PFSK-1 (cell line): Measurements from ENCODE around the gene EMC1. TPM values are rescaled to one million over a fixed set of nuclear protein-coding genes. Genes with fewer than 3 reads are reported as not detected.
"Not testable (repeated sequence)": the region's sequence is repeated elsewhere in the genome, so short reads cannot be mapped to it uniquely, and the experiment has no call there.

Source experiments
- FOXP2 ChIP-seq: optimal IDR thresholded peaks from 2 replicates; pipeline ENCODE3; 2011; ENCODE audit warnings: borderline replicate concordance, control low read depth, inconsistent platforms; ENCODE audit not compliant: insufficient read depth; ENCODE audit errors: extremely low read length, extremely low read depth
- POLR2AphosphoS5 ChIP-seq: IDR thresholded peaks from 2 replicates; pipeline ENCODE4 v1.6.1; 2012; ENCODE audit warnings: low read depth, mild to moderate bottlenecking, control low read depth, low read length, moderate library complexity
- REST ChIP-seq, 2 experiments: IDR thresholded peaks; 2 replicates each; pipeline versions ENCODE4 v1.6.1 to v1.8.0; 2011 to 2012; ENCODE audit warnings: low read depth in 2 of 2, low read length in 2 of 2, control low read depth in 1 of 2, inconsistent platforms in 1 of 2, mild to moderate bottlenecking in 1 of 2, moderate library complexity in 1 of 2; ENCODE audit not compliant: insufficient read depth in 1 of 2
- SIN3A ChIP-seq: IDR thresholded peaks from 2 replicates; pipeline ENCODE4 v1.6.1; 2012; ENCODE audit warnings: mild to moderate bottlenecking, low read length, moderate library complexity, borderline replicate concordance; ENCODE audit not compliant: insufficient read depth
- TAF1 ChIP-seq: IDR thresholded peaks from 2 replicates; pipeline ENCODE4 v1.6.1; 2012; ENCODE audit warnings: low read length, control low read depth, borderline replicate concordance; ENCODE audit not compliant: insufficient read depth
- polyA plus RNA-seq: library from polyadenylated mRNA; unstranded; fragments of >200 nt; gene quantifications from one replicate; pipeline ENCODE4 v1.2.1, GENCODE V29; 2012; ENCODE audit warnings: low read depth, missing spikeins; ENCODE audit not compliant: insufficient read length

Gene EMC1
- polyA plus RNA-seq = 69.1 TPM

- no peak for TF ChIP-seq TAF1
- peak; percentile 49; the same call in 1 of the 2 replicates for TF ChIP-seq SIN3A
- peak; percentile 73 for TF ChIP-seq FOXP2
- TF ChIP-seq POLR2AphosphoS5 = peak; percentile 78
- 0 out of 4 replicates have a peak, but pooled peaks of 1 of the 2 experiments have one; percentile 5 for TF ChIP-seq REST (IDR thresholded peaks at IDR 0.05; ENCODE audit: insufficient read depth in 1 of 2, low read depth in 2 of 2, low read length in 2 of 2)
These were observed at the start of gene EMC1, which contains the start of gene MRTO4 for GRCh38 chr1:19251305-19252196. EMC1 (minus strand) TSS chr1:19251524; CDS start chr1:19251509, 15 bp downstream. MRTO4 (plus strand) TSS chr1:19251805; CDS start chr1:19251836, 31 bp downstream.

- no peak for TF ChIP-seq TAF1
- no peak for TF ChIP-seq REST (IDR thresholded peaks at IDR 0.05; ENCODE audit: insufficient read depth in 1 of 2, low read depth in 2 of 2, low read length in 2 of 2)
- TF ChIP-seq SIN3A = no peak
- no peak for TF ChIP-seq POLR2AphosphoS5
- TF ChIP-seq FOXP2 = no peak
These were observed 48.9 kb upstream of the EMC1 start for GRCh38 chr1:19300211-19300610.

GRCh38 chr1:19294638-19295037 lies 43.3 kb upstream of the EMC1 start:
- TF ChIP-seq TAF1 (no peak), REST (IDR thresholded peaks at IDR 0.05; ENCODE audit: insufficient read depth in 1 of 2, low read depth in 2 of 2, low read length in 2 of 2) (no peak), SIN3A (no peak), POLR2AphosphoS5 (no peak), FOXP2 (no peak)

GRCh38 chr1:19289244-19289643 lies 37.9 kb upstream of the EMC1 start:
- TF ChIP-seq POLR2AphosphoS5 = no peak
- no peak for TF ChIP-seq FOXP2
- TF ChIP-seq TAF1 = no peak
- no peak for TF ChIP-seq SIN3A

GRCh38 chr1:19288324-19289241 lies 37.3 kb upstream of the EMC1 start, which contains the start of gene AKR7A3:
AKR7A3 (minus strand) TSS chr1:19288770; CDS start chr1:19288709, 61 bp downstream.
- TF ChIP-seq TAF1, SIN3A, FOXP2: not testable (repeated sequence)
